H9 (cell line): ENCODE measurements around the gene YEATS2. TPM values are rescaled to one million over a fixed set of nuclear protein-coding genes. Genes with fewer than 3 reads are reported as not detected.

Experiments
- DNase-seq: peaks from one replicate; pipeline ENCODE4 v3.0.0-alpha.2; 2017
- H2AFZ ChIP-seq: one replicate; pipeline ENCODE4 v1.6.1; 2013; ENCODE audit warnings: mild to moderate bottlenecking, low read length, control low read depth, moderate library complexity
- H2AK5ac ChIP-seq: 2 replicates; pipeline ENCODE4 v1.6.1; 2013; ENCODE audit warnings: low read length, control low read depth, mixed read lengths; ENCODE audit not compliant: insufficient read length
- H2BK120ac ChIP-seq: one replicate; pipeline ENCODE4 v1.6.1; 2013; ENCODE audit warnings: low read depth, mild to moderate bottlenecking, low read length, control low read depth, inconsistent platforms; ENCODE audit not compliant: poor library complexity, severe bottlenecking
- H2BK12ac ChIP-seq: 2 replicates; pipeline ENCODE4 v1.6.1; 2013; ENCODE audit warnings: low read length, control low read depth, mixed read lengths, low read depth; ENCODE audit not compliant: insufficient read length
- H2BK15ac ChIP-seq: 2 replicates; pipeline ENCODE4 v1.6.1; 2013; ENCODE audit warnings: low read depth, low read length, control low read depth
- H2BK20ac ChIP-seq: one replicate; pipeline ENCODE4 v1.6.1; 2013; ENCODE audit warnings: low read depth, mild to moderate bottlenecking, low read length, control low read depth, inconsistent platforms; ENCODE audit not compliant: poor library complexity, severe bottlenecking
- H2BK5ac ChIP-seq: 2 replicates; pipeline ENCODE4 v1.6.1; 2013; ENCODE audit warnings: low read length, control low read depth, mixed read lengths; ENCODE audit not compliant: insufficient read length
- H3K14ac ChIP-seq: 2 replicates; pipeline ENCODE4 v1.6.1; 2013; ENCODE audit warnings: low read length, control low read depth; ENCODE audit not compliant: insufficient read depth
- H3K18ac ChIP-seq: 2 replicates; pipeline ENCODE4 v1.6.1; 2013; ENCODE audit warnings: low read depth, mild to moderate bottlenecking, mixed read lengths, low read length, control low read depth; ENCODE audit not compliant: insufficient read length
- H3K23ac ChIP-seq: 2 replicates; pipeline ENCODE4 v1.6.1; 2013; ENCODE audit warnings: low read length, control low read depth, mixed read lengths, low read depth; ENCODE audit not compliant: insufficient read length
- H3K23me2 ChIP-seq: 2 replicates; pipeline ENCODE4 v1.6.1; 2013; ENCODE audit warnings: low read depth, mild to moderate bottlenecking, mixed read lengths, low read length, control low read depth; ENCODE audit not compliant: insufficient read length, poor library complexity, severe bottlenecking
- H3K27ac ChIP-seq: 2 replicates; pipeline ENCODE4 v1.5.1; 2013; ENCODE audit warnings: low read length, control low read depth, mixed read lengths, low read depth; ENCODE audit not compliant: insufficient read length
- H3K27me3 ChIP-seq: 2 replicates; pipeline ENCODE4 v1.6.1; 2013; ENCODE audit warnings: low read length, control low read depth, inconsistent platforms; ENCODE audit not compliant: insufficient read depth
- H3K4ac ChIP-seq: 2 replicates; pipeline ENCODE4 v1.6.1; 2013; ENCODE audit warnings: low read depth, mild to moderate bottlenecking, control low read depth, inconsistent platforms, low read length, moderate library complexity
- H3K4me1 ChIP-seq: 2 replicates; pipeline ENCODE4 v1.6.1; 2013; ENCODE audit warnings: low read length, control low read depth, inconsistent platforms; ENCODE audit not compliant: insufficient read depth
- H3K4me2 ChIP-seq: 2 replicates; pipeline ENCODE4 v1.6.1; 2013; ENCODE audit warnings: low read length, control low read depth, mixed read lengths; ENCODE audit not compliant: insufficient read length, insufficient read depth
- H3K56ac ChIP-seq: 2 replicates; pipeline ENCODE4 v1.6.1; 2013; ENCODE audit warnings: low read depth, mild to moderate bottlenecking, mixed read lengths, low read length, control low read depth; ENCODE audit not compliant: insufficient read length
- H3K79me1 ChIP-seq: 2 replicates; pipeline ENCODE4 v1.6.1; 2013; ENCODE audit warnings: low read depth, mild to moderate bottlenecking, moderate library complexity, low read length, control low read depth, inconsistent platforms; ENCODE audit not compliant: insufficient read depth, poor library complexity, severe bottlenecking
- H3K79me2 ChIP-seq: 2 replicates; pipeline ENCODE4 v1.6.1; 2013; ENCODE audit warnings: low read length, control low read depth, inconsistent platforms; ENCODE audit not compliant: insufficient read depth
- H3K9ac ChIP-seq: 2 replicates; pipeline ENCODE4 v1.6.1; 2013; ENCODE audit warnings: low read length, control low read depth, mixed read lengths; ENCODE audit not compliant: insufficient read length; ENCODE audit errors: extremely low read depth
- H3K9me3 ChIP-seq: one replicate; pipeline ENCODE4 v1.6.1; 2013; ENCODE audit warnings: low read depth, low read length, inconsistent platforms; ENCODE audit not compliant: control insufficient read depth
- H3T11ph ChIP-seq: one replicate; pipeline ENCODE4 v1.6.1; 2013; ENCODE audit warnings: mild to moderate bottlenecking, low read length, control low read depth, inconsistent platforms
- H4K20me1 ChIP-seq: one replicate; pipeline ENCODE4 v1.6.1; 2013; ENCODE audit not compliant: control insufficient read depth, insufficient read length, insufficient read depth
- H4K5ac ChIP-seq: 2 replicates; pipeline ENCODE4 v1.6.1; 2013; ENCODE audit warnings: low read depth, mild to moderate bottlenecking, mixed read lengths, low read length, control low read depth; ENCODE audit not compliant: insufficient read length
- H4K8ac ChIP-seq: replicated peaks from 2 replicates; pipeline ENCODE4 v1.6.1; 2013; ENCODE audit warnings: low read length, control low read depth, mixed read lengths, low read depth; ENCODE audit not compliant: insufficient read length
- H4K91ac ChIP-seq: 2 replicates; pipeline ENCODE4 v1.6.1; 2013; ENCODE audit warnings: low read depth, mild to moderate bottlenecking, moderate library complexity, mixed read lengths, low read length, control low read depth; ENCODE audit not compliant: insufficient read length
- H3K27ac Mint-ChIP-seq, 3 experiments: 2 replicates in 2 of 3; 3 replicates in 1 of 3; pipeline ENCODE4 v1.8.0; 2020 to 2021; ENCODE audit warnings: mixed read lengths in 3 of 3, mild to moderate bottlenecking in 1 of 3, moderate library complexity in 1 of 3
- H3K27me3 Mint-ChIP-seq: 2 replicates; pipeline ENCODE4 v1.8.0; 2021; ENCODE audit warnings: low read depth, mild to moderate bottlenecking, moderate library complexity, mixed read lengths
- H3K36me3 Mint-ChIP-seq, 3 experiments: 2 replicates in 2 of 3; 3 replicates in 1 of 3; pipeline ENCODE4 v1.8.0; 2020 to 2021; ENCODE audit warnings: low read depth in 3 of 3, mixed read lengths in 3 of 3; ENCODE audit not compliant: insufficient read depth in 1 of 3
- H3K4me1 Mint-ChIP-seq, 2 experiments: 2 replicates each; pipeline ENCODE4 v1.8.0; 2020; ENCODE audit warnings: mixed read lengths in 2 of 2
- H3K4me3 Mint-ChIP-seq, 2 experiments: 2 replicates in 1 of 2; 3 replicates in 1 of 2; pipeline ENCODE4 v1.8.0; 2020 to 2021; ENCODE audit warnings: mild to moderate bottlenecking in 2 of 2, mixed read lengths in 2 of 2, moderate library complexity in 1 of 2
- H3K9me3 Mint-ChIP-seq, 2 experiments: 2 replicates in 1 of 2; 3 replicates in 1 of 2; pipeline ENCODE4 v1.8.0; 2020; ENCODE audit warnings: mild to moderate bottlenecking in 2 of 2, mixed read lengths in 2 of 2, moderate library complexity in 1 of 2
- WGBS: extraction: QIAGEN DNeasy Blood & Tissue Kit; methylation state at CpG from one replicate; pipeline ENCODE4 v1.1.7; 2013; ENCODE audit warnings: missing lambda C conversion rate, low lambda C conversion rate, mixed read lengths; ENCODE audit not compliant: insufficient read length; ENCODE audit errors: extremely low coverage; 5-methylcytosine and 5-hydroxymethylcytosine counted together
- total RNA-seq: library from RNA; stranded (reverse); gene quantifications from 2 replicates; pipeline ENCODE4 v1.2.1, GENCODE V29; 2021
- TF ChIP-seq, protein P1 (sequence below): fragments of 200-600 bp; sonication (generic); conservative IDR thresholded peaks from 3 replicates; pipeline ENCODE4 v1.8.0; 2021; ENCODE audit warnings: antibody characterized with exemption, mild to moderate bottlenecking

The YEATS2 gene
- total RNA-seq, 1 experiment from 2014 or later: 40.3 TPM

- H3K4me1 ChIP-seq: no peaks in the 10 kb centered on the region
- no peaks in the 10 kb centered on the region for H3K27me3 Mint-ChIP-seq
Observed at GRCh38 chr3:183845608-183846288, 148.2 kb downstream of the YEATS2 start.

More at GRCh38 chr3:183845608-183846288, 148.2 kb downstream of the YEATS2 start:
- H4K8ac ChIP-seq: no peak overlapping the region
- H3K14ac ChIP-seq: no peak overlapping the region
- no peak overlapping the region for H4K91ac ChIP-seq
- no peaks in the 10 kb centered on the region for H3K79me1 ChIP-seq
- WGBS: no CpG with 5 or more reads among the region's 13 CpGs
- no peak overlapping the region for H3K4ac ChIP-seq
- H3K27ac Mint-ChIP-seq: peak overlapping the region in 2 of 3 experiments; percentile 20 to 49; a peak in 2 of 7 replicates
- no peak overlapping the region for H2BK12ac ChIP-seq
- H3T11ph ChIP-seq: no peak overlapping the region
- no peak overlapping the region for H3K18ac ChIP-seq
- H2BK20ac ChIP-seq: no peak overlapping the region
- H3K23me2 ChIP-seq: no peaks in the 10 kb centered on the region
- H3K4me3 Mint-ChIP-seq: no peak overlapping the region
- TF ChIP-seq, protein P1, sequence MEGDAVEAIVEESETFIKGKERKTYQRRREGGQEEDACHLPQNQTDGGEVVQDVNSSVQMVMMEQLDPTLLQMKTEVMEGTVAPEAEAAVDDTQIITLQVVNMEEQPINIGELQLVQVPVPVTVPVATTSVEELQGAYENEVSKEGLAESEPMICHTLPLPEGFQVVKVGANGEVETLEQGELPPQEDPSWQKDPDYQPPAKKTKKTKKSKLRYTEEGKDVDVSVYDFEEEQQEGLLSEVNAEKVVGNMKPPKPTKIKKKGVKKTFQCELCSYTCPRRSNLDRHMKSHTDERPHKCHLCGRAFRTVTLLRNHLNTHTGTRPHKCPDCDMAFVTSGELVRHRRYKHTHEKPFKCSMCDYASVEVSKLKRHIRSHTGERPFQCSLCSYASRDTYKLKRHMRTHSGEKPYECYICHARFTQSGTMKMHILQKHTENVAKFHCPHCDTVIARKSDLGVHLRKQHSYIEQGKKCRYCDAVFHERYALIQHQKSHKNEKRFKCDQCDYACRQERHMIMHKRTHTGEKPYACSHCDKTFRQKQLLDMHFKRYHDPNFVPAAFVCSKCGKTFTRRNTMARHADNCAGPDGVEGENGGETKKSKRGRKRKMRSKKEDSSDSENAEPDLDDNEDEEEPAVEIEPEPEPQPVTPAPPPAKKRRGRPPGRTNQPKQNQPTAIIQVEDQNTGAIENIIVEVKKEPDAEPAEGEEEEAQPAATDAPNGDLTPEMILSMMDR: no peak
- no peak overlapping the region for H4K5ac ChIP-seq
- no peak overlapping the region for H2BK15ac ChIP-seq
- no peak overlapping the region for H3K9ac ChIP-seq
- no peak overlapping the region for H2BK120ac ChIP-seq
- no peaks in the 10 kb centered on the region for H3K27me3 ChIP-seq
- no peak overlapping the region for H3K4me2 ChIP-seq
- H3K27ac ChIP-seq: no peak overlapping the region
- peaks cover 23 to 74% (median 71%) of the 10 kb centered on the region in 3 experiments; a peak in 6 of 7 replicates for H3K36me3 Mint-ChIP-seq
- no peak overlapping the region for H2BK5ac ChIP-seq
- H4K20me1 ChIP-seq: no peaks in the 10 kb centered on the region
- no peak overlapping the region for H2AK5ac ChIP-seq
- DNase-seq: no peak
- H3K79me2 ChIP-seq: no peaks in the 10 kb centered on the region
- no peak overlapping the region for H3K56ac ChIP-seq
- H3K9me3 ChIP-seq: no peaks in the 10 kb centered on the region
- H3K9me3 Mint-ChIP-seq: no peaks in the 10 kb centered on the region
- no peak overlapping the region for H3K23ac ChIP-seq
- H2AFZ ChIP-seq: no peak overlapping the region
- H3K4me1 Mint-ChIP-seq: no peaks in the 10 kb centered on the region; a peak in 2 of 4 replicates
